B cell (primary cell): ENCODE data around the gene TFB1M. TPM values are rescaled to one million over a fixed set of nuclear protein-coding genes. Genes with fewer than 3 reads are reported as not detected.
"Not testable (repeated sequence)": the region's sequence is repeated elsewhere in the genome, so short reads cannot be mapped to it uniquely, and the experiment has no call there.

Experiments
- ATAC-seq: fragments of 200-7000 bp; cut with Tn5 transposase; one replicate; pipeline ENCODE4 v1.10.0; 2021; ENCODE audit warnings: low read depth, mild to moderate bottlenecking, moderate number of reproducible peaks, moderate library complexity
- CTCF ChIA-PET: fragments of 350-600 bp; sonication (Branson Sonifier 250); formaldehyde crosslinking; loops from one replicate; lab custom pipeline; 2021; ENCODE audit warnings: antibody characterized with exemption, inconsistent platforms; lab: Charles Lee
- POLR2A ChIA-PET: fragments of 350-600 bp; sonication (Branson Sonifier 250); formaldehyde crosslinking; loops from one replicate; lab custom pipeline; 2021; ENCODE audit warnings: antibody characterized with exemption; lab: Charles Lee
- DNase-seq: peaks from one replicate; pipeline ENCODE4 v3.0.0; 2013
- H2AFZ ChIP-seq: 2 replicates; pipeline ENCODE4 v1.6.1; 2012; ENCODE audit warnings: mild to moderate bottlenecking, low read depth, low read length; ENCODE audit not compliant: insufficient read depth, poor library complexity, severe bottlenecking
- H3K27ac ChIP-seq, 2 donors: 1 replicate in 1 of 2; 2 replicates in 1 of 2; pipeline ENCODE4 v1.5.1; 2012 to 2013; ENCODE audit warnings: low read length in 2 of 2, mild to moderate bottlenecking in 2 of 2, moderate library complexity in 1 of 2
- H3K27me3 ChIP-seq, 4 experiments: fragments of 200-600 bp in 1 of 4; sonication (generic) in 1 of 4; replicated peaks in 1 of 4; 1 replicate in 2 of 4; 2 replicates in 2 of 4; pipeline versions ENCODE4 v1.6.1 to v1.7.0; 2013 to 2016; ENCODE audit warnings: low read length in 3 of 4, mild to moderate bottlenecking in 2 of 4, mixed read lengths in 1 of 4, moderate library complexity in 1 of 4; ENCODE audit not compliant: insufficient read depth in 4 of 4, control insufficient read depth in 3 of 4; ENCODE audit errors: control extremely low read depth in 1 of 4
- H3K36me3 ChIP-seq, 2 experiments: replicated peaks in 1 of 2; 1 replicate in 1 of 2; 2 replicates in 1 of 2; pipeline versions ENCODE4 v1.6.1 to v1.7.1; 2013; ENCODE audit warnings: low read length in 1 of 2; ENCODE audit not compliant: insufficient read depth in 2 of 2, control insufficient read depth in 1 of 2; ENCODE audit errors: control extremely low read depth in 1 of 2, extremely low read depth in 1 of 2
- H3K4me1 ChIP-seq, 2 donors: fragments of 200-600 bp in 1 of 2; sonication (generic) in 1 of 2; 1 replicate in 1 of 2; 2 replicates in 1 of 2; pipeline versions ENCODE4 v1.5.1 to v1.6.1; 2013 to 2017; ENCODE audit warnings: low read length in 2 of 2; ENCODE audit not compliant: control insufficient read depth in 2 of 2, insufficient read depth in 2 of 2
- H3K4me2 ChIP-seq: replicated peaks from 2 replicates; pipeline ENCODE3; 2012; ENCODE audit warnings: mild to moderate bottlenecking, low read depth, low read length; ENCODE audit not compliant: poor library complexity, severe bottlenecking
- H3K4me3 ChIP-seq, 5 experiments: fragments of 200-600 bp in 1 of 5; sonication (generic) in 1 of 5; 1 replicate in 3 of 5; 2 replicates in 2 of 5; pipeline versions ENCODE4 v1.5.1 to v1.7.0; 2011 to 2016; ENCODE audit warnings: low read length in 4 of 5, mild to moderate bottlenecking in 4 of 5, low read depth in 2 of 5, control low read depth in 1 of 5, moderate library complexity in 1 of 5; ENCODE audit not compliant: insufficient read depth in 1 of 5; ENCODE audit errors: control extremely low read depth in 1 of 5, extremely low read depth in 1 of 5
- H3K79me2 ChIP-seq: fragments of 200-600 bp; sonication (generic); one replicate; pipeline ENCODE4 v1.6.0; 2016; ENCODE audit warnings: low read length; ENCODE audit not compliant: control insufficient read depth, insufficient read depth
- H3K9ac ChIP-seq: fragments of 200-600 bp; sonication (generic); 2 replicates; pipeline ENCODE4 v1.6.1; 2017; ENCODE audit warnings: mild to moderate bottlenecking, low read length, moderate library complexity
- H3K9me3 ChIP-seq, 3 donors: one replicate each; pipeline versions ENCODE4 v1.6.1 to v1.7.1; 2013; ENCODE audit warnings: low read length in 2 of 3; ENCODE audit not compliant: control insufficient read depth in 2 of 3, insufficient read depth in 1 of 3; ENCODE audit errors: control extremely low read depth in 1 of 3
- H4K20me1 ChIP-seq: 2 replicates; pipeline ENCODE4 v1.6.0; 2012; ENCODE audit warnings: mild to moderate bottlenecking, low read length; ENCODE audit not compliant: insufficient read depth, control insufficient read depth, poor library complexity, severe bottlenecking
- H3K27ac Mint-ChIP-seq: one replicate; pipeline ENCODE4 v1.8.0; 2021; ENCODE audit warnings: mixed read lengths
- H3K27me3 Mint-ChIP-seq: one replicate; pipeline ENCODE4 v1.8.0; 2021; ENCODE audit warnings: mixed read lengths
- H3K4me1 Mint-ChIP-seq: one replicate; pipeline ENCODE4 v1.8.0; 2021; ENCODE audit warnings: mixed read lengths
- H3K4me3 Mint-ChIP-seq: one replicate; pipeline ENCODE4 v1.8.0; 2021; ENCODE audit warnings: mixed read lengths
- H3K9me3 Mint-ChIP-seq: one replicate; pipeline ENCODE4 v1.8.0; 2022; ENCODE audit warnings: mixed read lengths; ENCODE audit not compliant: insufficient read depth
- EZH2 ChIP-seq: IDR thresholded peaks from 2 replicates; pipeline ENCODE4 v1.6.1; 2012; ENCODE audit warnings: borderline replicate concordance, low read depth, mild to moderate bottlenecking, moderate library complexity, low read length; ENCODE audit not compliant: insufficient read depth, poor library complexity, severe bottlenecking
- WGBS: methylation state at CpG from one replicate; pipeline ENCODE4 v1.1.5; 2013; ENCODE audit warnings: missing lambda C conversion rate; ENCODE audit not compliant: insufficient coverage; 5-methylcytosine and 5-hydroxymethylcytosine counted together
- intact Hi-C: fragments of 100-400 bp; cut with micrococcal nuclease; formaldehyde crosslinking; loops from one replicate; pipeline ENCODE4 v1.10.0; 2022
- polyA plus RNA-seq: library from polyadenylated mRNA; depleted of rRNA; stranded (reverse); fragments of >200 nt; gene quantifications from 2 replicates; pipeline ENCODE4 v1.2.3, GENCODE V29; 2012
- total RNA-seq, 2 donors: library from RNA; stranded (reverse); fragments of 120-200 nt in 1 of 2; gene quantifications; 1 replicate in 1 of 2; 2 replicates in 1 of 2; pipeline versions ENCODE4 v1.2.3 to v1.2.4, GENCODE V29; 2013 to 2022
- TF ChIP-seq, protein P1 (sequence below): fragments of 200-600 bp; IDR thresholded peaks from one replicate; pipeline ENCODE4 v1.8.0; 2022; ENCODE audit warnings: antibody characterized with exemption, mild to moderate bottlenecking

The TFB1M gene
- total and polyA plus RNA-seq, 2 donors (not counting 1 experiment from before 2014, with no cell fraction given), result 18.6 to 49.9 TPM

- Histone ChIP-seq H3K4me3 (no peak overlapping the region), H2AFZ (no peak overlapping the region), H3K36me3 (no peaks in the 10 kb centered on the region), H3K9ac (no peak overlapping the region), H3K4me1 (no peaks in the 10 kb centered on the region), H3K27ac (no peak overlapping the region), H3K9me3 (no peaks in the 10 kb centered on the region), H3K79me2 (no peaks in the 10 kb centered on the region), H3K4me2 (no peak overlapping the region), H3K27me3 (no peaks in the 10 kb centered on the region), H4K20me1 (no peaks in the 10 kb centered on the region)
- intact Hi-C loops, result no loop called here
- peaks cover 2% of the 10 kb centered on the region for H3K27me3 Mint-ChIP-seq
- no peaks in the 10 kb centered on the region for H3K9me3 Mint-ChIP-seq
- ATAC-seq (no peak), DNase-seq (no peak)
- H3K4me3 Mint-ChIP-seq, result no peak overlapping the region
- H3K27ac Mint-ChIP-seq, result no peak overlapping the region
- ChIA-PET CTCF (interaction anchor here (1.4 kb wide), 1 partner anchor 11 kb away, joined by 3 read pairs; no protein-coding TSS in a partner anchor), POLR2A (no interaction called here)
- no peak for TF ChIP-seq EZH2
- TF ChIP-seq, protein P1, sequence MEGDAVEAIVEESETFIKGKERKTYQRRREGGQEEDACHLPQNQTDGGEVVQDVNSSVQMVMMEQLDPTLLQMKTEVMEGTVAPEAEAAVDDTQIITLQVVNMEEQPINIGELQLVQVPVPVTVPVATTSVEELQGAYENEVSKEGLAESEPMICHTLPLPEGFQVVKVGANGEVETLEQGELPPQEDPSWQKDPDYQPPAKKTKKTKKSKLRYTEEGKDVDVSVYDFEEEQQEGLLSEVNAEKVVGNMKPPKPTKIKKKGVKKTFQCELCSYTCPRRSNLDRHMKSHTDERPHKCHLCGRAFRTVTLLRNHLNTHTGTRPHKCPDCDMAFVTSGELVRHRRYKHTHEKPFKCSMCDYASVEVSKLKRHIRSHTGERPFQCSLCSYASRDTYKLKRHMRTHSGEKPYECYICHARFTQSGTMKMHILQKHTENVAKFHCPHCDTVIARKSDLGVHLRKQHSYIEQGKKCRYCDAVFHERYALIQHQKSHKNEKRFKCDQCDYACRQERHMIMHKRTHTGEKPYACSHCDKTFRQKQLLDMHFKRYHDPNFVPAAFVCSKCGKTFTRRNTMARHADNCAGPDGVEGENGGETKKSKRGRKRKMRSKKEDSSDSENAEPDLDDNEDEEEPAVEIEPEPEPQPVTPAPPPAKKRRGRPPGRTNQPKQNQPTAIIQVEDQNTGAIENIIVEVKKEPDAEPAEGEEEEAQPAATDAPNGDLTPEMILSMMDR, result no peak
- 98% methylated on average over 5 of the region's 5 CpGs for WGBS
- peaks cover 4% of the 10 kb centered on the region for H3K4me1 Mint-ChIP-seq
These were observed 94.4 kb downstream of the TFB1M start for GRCh38 chr6:155219858-155220301.

DNA sequence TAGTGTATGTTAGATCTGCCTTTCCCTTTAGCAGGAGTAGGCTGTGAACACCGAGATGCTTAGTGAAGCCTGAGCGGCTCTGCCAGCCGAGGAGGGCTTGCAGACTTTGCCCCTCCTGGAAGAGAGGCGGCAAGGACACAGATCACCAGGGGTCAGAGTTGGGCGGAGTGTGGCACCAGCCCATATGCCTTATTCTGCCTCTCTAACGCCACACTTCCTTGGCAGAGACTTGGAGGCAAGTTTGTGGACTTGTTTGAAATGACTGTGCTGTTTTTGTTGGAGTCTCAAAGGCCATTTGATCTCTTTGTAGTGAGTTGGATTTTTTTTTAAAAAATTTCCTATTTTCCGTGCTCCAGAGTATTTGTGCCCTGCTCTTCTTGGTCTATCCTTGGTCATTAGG, 95.0 kb downstream of the TFB1M start:
- no peaks in the 10 kb centered on the region for H3K27me3 ChIP-seq
- WGBS, result 98% methylated on average over 6 of the region's 7 CpGs
- CTCF ChIA-PET, result interaction anchor here (1.4 kb wide), 1 partner anchor 10 kb away, joined by 3 read pairs; no protein-coding TSS in a partner anchor
- Mint-ChIP-seq H3K27ac (no peak overlapping the region), H3K27me3 (peaks cover 2% of the 10 kb centered on the region), H3K4me1 (peaks cover 4% of the 10 kb centered on the region), H3K9me3 (no peaks in the 10 kb centered on the region), H3K4me3 (no peak overlapping the region)
- ATAC-seq (no peak), DNase-seq (no peak)
- H2AFZ ChIP-seq, result no peak overlapping the region
- H3K9ac ChIP-seq, result no peak overlapping the region
- H3K4me3 ChIP-seq, result no peak overlapping the region
- H4K20me1 ChIP-seq, result no peaks in the 10 kb centered on the region
- no peaks in the 10 kb centered on the region for H3K79me2 ChIP-seq
- TF ChIP-seq, protein P1, result no peak
- TF ChIP-seq EZH2, result no peak
- no peaks in the 10 kb centered on the region for H3K9me3 ChIP-seq
- POLR2A ChIA-PET, result no interaction called here
- no peak overlapping the region for H3K4me2 ChIP-seq
- intact Hi-C loops, result no loop called here
- H3K36me3 ChIP-seq, result no peaks in the 10 kb centered on the region
- H3K4me1 ChIP-seq, result no peaks in the 10 kb centered on the region
- no peak overlapping the region for H3K27ac ChIP-seq

GRCh38 chr6:155218711-155219110, 95.6 kb downstream of the TFB1M start:
- H3K9ac ChIP-seq, POLR2A ChIA-PET, H2AFZ ChIP-seq, H3K27me3 ChIP-seq, H3K4me3 Mint-ChIP-seq, H3K9me3 Mint-ChIP-seq, H4K20me1 ChIP-seq, DNase-seq, H3K9me3 ChIP-seq, CTCF ChIA-PET, H3K36me3 ChIP-seq, H3K27ac ChIP-seq, ATAC-seq, H3K79me2 ChIP-seq, H3K4me1 Mint-ChIP-seq, H3K4me1 ChIP-seq, H3K4me3 ChIP-seq, H3K27me3 Mint-ChIP-seq, H3K4me2 ChIP-seq, H3K27ac Mint-ChIP-seq, intact Hi-C loops: not testable (repeated sequence)
- 84% methylated on average over 7 of the region's 20 CpGs for WGBS
